NT2/D1 (cell line): Measurements from ENCODE around the gene LGI4.

Experiments used
- SUZ12 ChIP-seq: IDR thresholded peaks from 2 replicates; pipeline ENCODE4 v1.6.1; 2011; ENCODE audit not compliant: insufficient read length, insufficient read depth; ENCODE audit errors: extremely low read depth
- YY1 ChIP-seq: IDR thresholded peaks from 2 replicates; pipeline ENCODE4 v1.6.1; 2011; ENCODE audit not compliant: insufficient read length, insufficient read depth
- ZNF274 ChIP-seq: IDR thresholded peaks from 2 replicates; pipeline ENCODE4 v1.6.1; 2011; ENCODE audit warnings: mild to moderate bottlenecking, low read depth, low read length

- TF ChIP-seq SUZ12 (no peak), ZNF274 (no peak), YY1 (no peak)
These were observed 10.0 kb upstream of the LGI4 start for GRCh38 chr19:35144600-35145436.
